Gastrocnemius medialis (tissue), 4 donors: ENCODE results near the gene MME. TPM values are rescaled to one million over a fixed set of nuclear protein-coding genes. Genes with fewer than 3 reads are reported as not detected.

Experiments used
- ATAC-seq, 2 donors: fragments of 150-250 bp; one replicate each; pipeline ENCODE4 v1.9.1; 2016
- DNase-seq, 2 donors: peaks; one replicate each; pipeline ENCODE4 v3.0.0-alpha.2; 2019
- H3K27ac ChIP-seq, 4 donors: fragments of 200-600 bp; sonication (generic); 1 replicate in 1 of 4; 2 replicates in 3 of 4; pipeline ENCODE4 v1.5.1; 2016 to 2018; ENCODE audit warnings: mild to moderate bottlenecking in 2 of 4, moderate library complexity in 1 of 4
- H3K27me3 ChIP-seq, 3 donors: fragments of 200-600 bp; sonication (generic) in 2 of 3; 1 replicate in 1 of 3; 2 replicates in 2 of 3; pipeline versions ENCODE4 v1.5.1 to v1.6.0; 2016 to 2019; ENCODE audit warnings: mild to moderate bottlenecking in 1 of 3, moderate library complexity in 1 of 3
- H3K36me3 ChIP-seq, 2 donors: fragments of 200-600 bp; sonication (generic) in 1 of 2; one replicate each; pipeline ENCODE4 v1.5.1; 2017 to 2018
- H3K4me1 ChIP-seq, 2 donors: fragments of 200-600 bp; sonication (generic) in 1 of 2; one replicate each; pipeline ENCODE4 v1.5.1; 2016 to 2017; ENCODE audit warnings: mild to moderate bottlenecking in 2 of 2
- H3K4me3 ChIP-seq, 4 donors: fragments of 200-600 bp; sonication (generic) in 3 of 4; 1 replicate in 1 of 4; 2 replicates in 3 of 4; pipeline ENCODE4 v1.5.1; 2016 to 2019; ENCODE audit warnings: mild to moderate bottlenecking in 2 of 4
- H3K9me3 ChIP-seq, 3 donors: fragments of 200-600 bp; sonication (generic) in 2 of 3; 1 replicate in 1 of 3; 2 replicates in 2 of 3; pipeline ENCODE4 v1.5.1; 2016 to 2019
- CTCF ChIP-seq, 5 experiments: fragments of 450-650 bp in 3 of 5; fragments of 200-600 bp in 2 of 5; sonication (generic) in 2 of 5; IDR thresholded peaks in 4 of 5; conservative IDR thresholded peaks in 1 of 5; 1 replicate in 4 of 5; 2 replicates in 1 of 5; pipeline ENCODE4 v1.5.1; 2016 to 2019; ENCODE audit warnings: antibody characterized with exemption in 5 of 5, mild to moderate bottlenecking in 3 of 5, moderate library complexity in 3 of 5
- POLR2A ChIP-seq, 2 donors: fragments of 450-650 bp; IDR thresholded peaks; one replicate each; pipeline ENCODE4 v1.6.1; 2017; ENCODE audit warnings: antibody characterized with exemption in 2 of 2, mild to moderate bottlenecking in 2 of 2, moderate library complexity in 2 of 2
- in situ Hi-C, 4 donors: fragments of 200-750 bp; cut with MboI; loops; one replicate each; pipeline versions ENCODE4 v1.15.0 to v1.8.0; 2017; ENCODE audit warnings: low sequenced_read_pairs in 4 of 4
- intact Hi-C: fragments of 100-400 bp; cut with DNase I; formaldehyde crosslinking; loops from one replicate; pipeline ENCODE4 v1.15.1; 2023; ENCODE audit warnings: low total_unique reads
- total RNA-seq, 4 donors: library from RNA; depleted of rRNA; stranded (reverse); fragments of >200 nt; gene quantifications; one replicate each; pipeline versions ENCODE4 v1.1.0 to v1.2.3, GENCODE V29; 2016

The MME gene
- total RNA-seq, 4 donors from 2014 or later = 40.9 to 95.4 (median 68.0) TPM

GRCh38 chr3:155083313-155083905, 3.3 kb downstream of the MME start:
- Histone ChIP-seq H3K27me3 (peaks cover 0 to 1% (median 0%) of the 10 kb centered on the region in 3 donors), H3K36me3 (peaks cover 0 to 21% of the 10 kb centered on the region in 2 donors), H3K27ac (no peak overlapping the region), H3K9me3 (no peaks in the 10 kb centered on the region), H3K4me1 (peaks cover 0 to 14% of the 10 kb centered on the region in 2 donors), H3K4me3 (no peak overlapping the region)
- intact Hi-C loops (loop anchor here (5.0 kb wide), 1 partner anchor 126 kb away; no protein-coding TSS in a partner anchor), in situ Hi-C loops (loop anchor here in 1 of 4 donors (25.0 kb wide), 1 partner anchor 229 kb away; no protein-coding TSS in a partner anchor)
- TF ChIP-seq POLR2A (IDR thresholded peaks at IDR 0.05) (no peak), CTCF (IDR thresholded peaks at IDR 0.05 in 4 of 5, conservative IDR thresholded peaks at IDR 0.05 in 1 of 5) (no peak)
- DNase-seq = no peak
- ATAC-seq = no peak

GRCh38 chr3:155084567-155084966, 4.4 kb downstream of the MME start:
- H3K4me1 ChIP-seq = peaks cover 0 to 11% of the 10 kb centered on the region in 2 donors
- no peak overlapping the region for H3K27ac ChIP-seq
- in situ Hi-C loops = loop anchor here in 1 of 4 donors (25.0 kb wide), 1 partner anchor 228 kb away; no protein-coding TSS in a partner anchor
- no peak overlapping the region for H3K4me3 ChIP-seq
- no peaks in the 10 kb centered on the region for H3K27me3 ChIP-seq
- TF ChIP-seq CTCF (IDR thresholded peaks at IDR 0.05 in 4 of 5, conservative IDR thresholded peaks at IDR 0.05 in 1 of 5) = no peak
- no peak for TF ChIP-seq POLR2A (IDR thresholded peaks at IDR 0.05)
- ATAC-seq (no peak), DNase-seq (no peak)
- intact Hi-C loops = loop anchor here (5.0 kb wide), 1 partner anchor 127 kb away; no protein-coding TSS in a partner anchor
- no peaks in the 10 kb centered on the region for H3K9me3 ChIP-seq
- H3K36me3 ChIP-seq = peaks cover 0 to 21% of the 10 kb centered on the region in 2 donors

- in situ Hi-C loops (loop anchor here in 1 of 4 donors (25.0 kb wide), 1 partner anchor 226 kb away; no protein-coding TSS in a partner anchor), intact Hi-C loops (no loop called here)
- no peak overlapping the region for H3K4me3 ChIP-seq
- DNase-seq (no peak), ATAC-seq (no peak)
- no peaks in the 10 kb centered on the region for H3K9me3 ChIP-seq
- TF ChIP-seq POLR2A (IDR thresholded peaks at IDR 0.05) (no peak), CTCF (IDR thresholded peaks at IDR 0.05 in 4 of 5, conservative IDR thresholded peaks at IDR 0.05 in 1 of 5) (no peak)
- H3K27me3 ChIP-seq = no peaks in the 10 kb centered on the region
- peaks cover 0 to 8% of the 10 kb centered on the region in 2 donors for H3K4me1 ChIP-seq
- peaks cover 0 to 22% of the 10 kb centered on the region in 2 donors for H3K36me3 ChIP-seq
- H3K27ac ChIP-seq = no peak overlapping the region
Observed at GRCh38 chr3:155086051-155086450, 5.9 kb downstream of the MME start.

- Histone ChIP-seq H3K4me1 (peaks cover 0 to 4% of the 10 kb centered on the region in 2 donors), H3K27ac (no peak overlapping the region), H3K27me3 (no peaks in the 10 kb centered on the region), H3K9me3 (no peaks in the 10 kb centered on the region), H3K4me3 (no peak overlapping the region), H3K36me3 (peaks cover 0 to 26% of the 10 kb centered on the region in 2 donors)
- in situ Hi-C loops (loop anchor here in 1 of 4 donors (25.0 kb wide), 1 partner anchor 223 kb away; no protein-coding TSS in a partner anchor), intact Hi-C loops (no loop called here)
- DNase-seq = no peak
- no peak for ATAC-seq
- TF ChIP-seq CTCF (IDR thresholded peaks at IDR 0.05 in 4 of 5, conservative IDR thresholded peaks at IDR 0.05 in 1 of 5) = no peak
- TF ChIP-seq POLR2A (IDR thresholded peaks at IDR 0.05) = no peak
Observed at GRCh38 chr3:155088706-155089345, 8.7 kb downstream of the MME start.
